Endodermal cell (in vitro differentiated cells): ENCODE measurements around the gene C10orf53. TPM values are rescaled to one million over a fixed set of nuclear protein-coding genes. Genes with fewer than 3 reads are reported as not detected.

Source experiments
- DNase-seq: peaks from one replicate; pipeline ENCODE4 v3.0.0-alpha.2; 2017
- H3K27ac ChIP-seq: 2 replicates; pipeline ENCODE4 v1.5.1; 2013; ENCODE audit warnings: mild to moderate bottlenecking, low read depth, low read length, moderate library complexity
- H3K27me3 ChIP-seq: 2 replicates; pipeline ENCODE4 v1.6.1; 2013; ENCODE audit warnings: mild to moderate bottlenecking, low read length, moderate library complexity; ENCODE audit not compliant: insufficient read depth, control insufficient read depth, poor library complexity, severe bottlenecking
- H3K36me3 ChIP-seq: 2 replicates; pipeline ENCODE4 v1.7.0; 2013; ENCODE audit warnings: mild to moderate bottlenecking, low read length, moderate library complexity; ENCODE audit not compliant: control insufficient read depth, insufficient read depth
- H3K4me1 ChIP-seq: one replicate; pipeline ENCODE4 v1.7.0; 2013; ENCODE audit warnings: low read length; ENCODE audit not compliant: control insufficient read depth, insufficient read depth
- H3K4me3 ChIP-seq: 2 replicates; pipeline ENCODE4 v1.5.1; 2013; ENCODE audit warnings: mild to moderate bottlenecking, low read length, moderate library complexity
- H3K9ac ChIP-seq: 2 replicates; pipeline ENCODE4 v1.6.1; 2013; ENCODE audit warnings: mild to moderate bottlenecking, low read length, moderate library complexity; ENCODE audit not compliant: poor library complexity, severe bottlenecking; ENCODE audit errors: extremely low read depth
- H3K9me3 ChIP-seq: 2 replicates; pipeline ENCODE4 v1.6.1; 2013; ENCODE audit warnings: mild to moderate bottlenecking, low read length, moderate library complexity; ENCODE audit not compliant: control insufficient read depth
- H3K27ac Mint-ChIP-seq: 2 replicates; pipeline ENCODE4 v1.8.0; 2020; ENCODE audit warnings: mixed read lengths
- H3K27me3 Mint-ChIP-seq: 2 replicates; pipeline ENCODE4 v1.8.0; 2021; ENCODE audit warnings: mild to moderate bottlenecking, mixed read lengths; ENCODE audit not compliant: insufficient read depth
- H3K36me3 Mint-ChIP-seq: 2 replicates; pipeline ENCODE4 v1.8.0; 2020; ENCODE audit warnings: low read depth, mixed read lengths
- H3K4me1 Mint-ChIP-seq: 2 replicates; pipeline ENCODE4 v1.8.0; 2020; ENCODE audit warnings: mixed read lengths
- H3K4me3 Mint-ChIP-seq: 2 replicates; pipeline ENCODE4 v1.8.0; 2020; ENCODE audit warnings: mild to moderate bottlenecking, moderate library complexity, mixed read lengths
- H3K9me3 Mint-ChIP-seq: 2 replicates; pipeline ENCODE4 v1.8.0; 2020; ENCODE audit warnings: mild to moderate bottlenecking, mixed read lengths
- WGBS, 2 experiments: methylation state at CpG; one replicate each; pipeline versions ENCODE4 v1.1.5 to v1.1.7; 2013; ENCODE audit warnings: missing lambda C conversion rate in 2 of 2, mixed read lengths in 1 of 2; ENCODE audit not compliant: insufficient coverage in 1 of 2, insufficient read length in 1 of 2; 5-methylcytosine and 5-hydroxymethylcytosine counted together
- long read RNA-seq, 4 experiments: library from polyadenylated mRNA in 2 of 4; library from RNA in 1 of 4; library from capped mRNA in 1 of 4; stranded (forward) in 3 of 4; unstranded in 1 of 4; transcript quantifications; one replicate each; pipeline ENCODE4 v2.0.0, GENCODE V29; 2020 to 2021; ENCODE audit warnings: inconsistent platforms in 1 of 4
- polyA plus RNA-seq, 2 experiments: library from polyadenylated mRNA; stranded (reverse); fragments of 50-300 nt; gene quantifications; one replicate each; pipeline ENCODE4 v1.2.3, GENCODE V29; 2013
- total RNA-seq, 2 donors: library from RNA; stranded (reverse); fragmentation: NEBNext Ultra II Directional in 1 of 2; extraction: Animal tissue kit (Norgen Biotek cat#: 25700) in 1 of 2; gene quantifications; 2 replicates in 1 of 2; 3 replicates in 1 of 2; pipeline ENCODE4 v1.2.1, GENCODE V29; 2021
- TF ChIP-seq, protein P1 (sequence below): fragments of 200-600 bp; sonication (generic); conservative IDR thresholded peaks from 2 replicates; pipeline ENCODE4 v1.5.0; 2021; ENCODE audit warnings: antibody characterized with exemption, mild to moderate bottlenecking

The C10orf53 gene, protein sequence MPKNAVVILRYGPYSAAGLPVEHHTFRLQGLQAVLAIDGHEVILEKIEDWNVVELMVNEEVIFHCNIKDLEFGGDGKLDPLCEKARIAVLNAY
- total RNA-seq, result not detected
- polyA plus RNA-seq (2013, experiment 1 of 2), result not detected
- not detected for polyA plus RNA-seq (2013, experiment 2 of 2)
- long read RNA-seq, experiment 1, result 0 reads
- long read RNA-seq, experiment 2, result 0 reads
- long read RNA-seq, experiment 3, result 0 reads
- long read RNA-seq, experiment 4, result 0 reads

DNA sequence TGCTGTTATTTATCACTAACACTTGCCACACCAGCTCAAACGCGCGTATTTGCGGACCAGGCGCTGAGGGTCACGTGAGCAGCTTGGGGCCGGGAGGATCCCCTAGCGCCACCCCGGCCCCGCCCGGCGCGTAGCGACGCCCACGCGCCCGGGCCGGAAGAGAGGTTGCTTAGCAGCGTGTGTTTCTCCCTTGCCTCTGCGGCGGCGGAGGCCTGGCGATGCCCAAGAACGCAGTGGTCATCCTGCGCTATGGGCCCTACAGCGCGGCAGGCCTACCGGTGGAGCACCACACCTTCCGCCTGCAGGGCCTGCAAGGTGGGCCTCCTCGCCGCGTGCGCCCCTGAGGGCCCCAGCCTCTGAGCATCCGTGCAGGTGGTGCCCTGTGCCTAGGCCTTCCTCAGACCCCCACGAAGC is at the start of gene C10orf53:
Gene C10orf53, plus strand, starts transcription at position 172 of the 414 bp plus-strand sequence. Its CDS starts 47 bp downstream, at position 219.
- peak; percentile 91 for DNase-seq
- Histone ChIP-seq H3K4me1 (no peaks in the 10 kb centered on the region), H3K27me3 (peaks cover 59% of the 10 kb centered on the region), H3K4me3 (peak within 1 kb of the TSS; percentile 71), H3K9me3 (no peaks in the 10 kb centered on the region), H3K9ac (no peak within 1 kb of the TSS), H3K27ac (no peak within 1 kb of the TSS), H3K36me3 (no peaks in the 10 kb centered on the region)
- 20 to 22% methylated on average over 3 to 36 of the region's 36 CpGs for WGBS, 2 experiments
- Mint-ChIP-seq H3K27ac (no peak within 1 kb of the TSS), H3K4me1 (peaks cover 5% of the 10 kb centered on the region), H3K36me3 (no peaks in the 10 kb centered on the region), H3K9me3 (peaks cover 3% of the 10 kb centered on the region), H3K27me3 (peaks cover 84% of the 10 kb centered on the region), H3K4me3 (peak within 1 kb of the TSS; percentile 57)
- TF ChIP-seq, protein P1, sequence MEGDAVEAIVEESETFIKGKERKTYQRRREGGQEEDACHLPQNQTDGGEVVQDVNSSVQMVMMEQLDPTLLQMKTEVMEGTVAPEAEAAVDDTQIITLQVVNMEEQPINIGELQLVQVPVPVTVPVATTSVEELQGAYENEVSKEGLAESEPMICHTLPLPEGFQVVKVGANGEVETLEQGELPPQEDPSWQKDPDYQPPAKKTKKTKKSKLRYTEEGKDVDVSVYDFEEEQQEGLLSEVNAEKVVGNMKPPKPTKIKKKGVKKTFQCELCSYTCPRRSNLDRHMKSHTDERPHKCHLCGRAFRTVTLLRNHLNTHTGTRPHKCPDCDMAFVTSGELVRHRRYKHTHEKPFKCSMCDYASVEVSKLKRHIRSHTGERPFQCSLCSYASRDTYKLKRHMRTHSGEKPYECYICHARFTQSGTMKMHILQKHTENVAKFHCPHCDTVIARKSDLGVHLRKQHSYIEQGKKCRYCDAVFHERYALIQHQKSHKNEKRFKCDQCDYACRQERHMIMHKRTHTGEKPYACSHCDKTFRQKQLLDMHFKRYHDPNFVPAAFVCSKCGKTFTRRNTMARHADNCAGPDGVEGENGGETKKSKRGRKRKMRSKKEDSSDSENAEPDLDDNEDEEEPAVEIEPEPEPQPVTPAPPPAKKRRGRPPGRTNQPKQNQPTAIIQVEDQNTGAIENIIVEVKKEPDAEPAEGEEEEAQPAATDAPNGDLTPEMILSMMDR, result no peak

DNA sequence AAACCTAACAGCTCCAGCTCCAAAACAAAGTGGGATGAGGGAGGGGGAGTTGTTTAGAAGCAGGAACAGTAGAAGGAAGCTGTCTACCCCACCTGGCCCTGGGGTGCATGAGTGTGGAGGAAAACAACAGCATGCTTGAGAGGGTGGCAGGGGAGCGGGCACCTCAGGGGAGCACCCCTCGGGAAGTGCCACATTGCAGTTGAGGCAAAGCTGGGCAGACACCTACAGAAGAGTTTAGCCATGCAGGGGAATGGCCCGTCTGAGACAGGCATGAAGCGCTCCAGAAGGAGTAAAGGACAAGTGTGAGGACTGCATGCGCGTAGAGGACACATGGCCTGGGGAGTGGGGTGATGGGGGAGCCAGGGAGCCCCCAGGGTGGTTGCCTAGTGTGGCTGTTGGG is 47.5 kb upstream of the C10orf53 start:
- no peak overlapping the region for H3K9ac ChIP-seq
- no peaks in the 10 kb centered on the region for H3K36me3 ChIP-seq
- TF ChIP-seq, protein P1, result no peak
- 86 to 91% methylated on average over 6 of the region's 6 CpGs for WGBS, 2 experiments
- H3K27me3 ChIP-seq, result peaks cover 6% of the 10 kb centered on the region
- no peaks in the 10 kb centered on the region for H3K4me1 ChIP-seq
- no peak for DNase-seq
- H3K36me3 Mint-ChIP-seq, result no peaks in the 10 kb centered on the region
- peaks cover 31% of the 10 kb centered on the region for H3K27me3 Mint-ChIP-seq
- H3K9me3 ChIP-seq, result no peaks in the 10 kb centered on the region
- no peak overlapping the region for H3K4me3 Mint-ChIP-seq
- H3K4me1 Mint-ChIP-seq, result no peaks in the 10 kb centered on the region
- no peak overlapping the region for H3K27ac ChIP-seq
- H3K9me3 Mint-ChIP-seq, result no peaks in the 10 kb centered on the region
- no peak overlapping the region for H3K27ac Mint-ChIP-seq
- no peak overlapping the region for H3K4me3 ChIP-seq

DNA sequence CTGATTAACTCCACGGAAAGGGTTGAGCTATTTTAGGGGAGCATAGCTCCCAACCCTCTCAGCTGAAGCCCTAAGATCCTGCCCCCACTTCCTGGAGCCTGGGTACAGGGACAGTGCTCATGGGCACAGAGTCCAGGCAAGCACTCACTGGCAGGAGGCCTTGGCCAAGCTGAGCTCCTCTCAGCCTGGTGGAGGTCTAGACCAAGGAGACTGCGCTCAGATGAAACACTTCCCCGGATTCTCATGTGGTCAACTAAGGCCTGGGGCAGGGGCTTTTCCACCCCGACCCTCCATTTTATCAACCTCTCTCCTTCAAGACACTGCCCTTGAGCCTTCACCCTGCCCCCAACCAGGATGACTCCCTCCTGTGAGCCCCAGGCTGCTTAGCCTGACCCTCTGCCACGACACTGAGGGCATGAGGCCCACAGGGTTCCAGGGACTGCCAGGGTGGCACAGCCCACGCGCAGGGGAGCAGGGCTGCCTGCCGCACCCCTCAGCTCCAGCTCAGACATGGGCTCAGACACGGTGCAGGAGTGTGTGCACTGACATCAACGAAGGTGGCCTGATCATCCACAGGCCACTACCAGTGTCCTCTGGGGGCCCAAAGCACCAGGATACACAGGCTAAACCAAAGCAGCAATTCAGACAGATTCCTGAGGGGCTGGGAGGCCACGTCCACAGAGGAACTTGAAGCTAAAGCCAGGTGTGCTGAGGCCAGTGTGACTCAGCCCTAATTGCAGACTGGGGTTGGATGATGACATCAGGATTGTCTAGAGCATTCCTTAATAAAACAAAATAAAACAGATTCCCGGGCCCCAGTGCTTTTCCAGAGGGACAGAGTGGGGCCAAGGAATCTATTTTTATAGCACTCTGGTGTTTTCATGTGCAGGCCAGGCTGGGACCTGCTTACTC is 46.8 kb upstream of the C10orf53 start:
- TF ChIP-seq, protein P1, result no peak
- WGBS, 2 experiments, result 68 to 75% methylated on average over 7 to 12 of the region's 12 CpGs
- no peaks in the 10 kb centered on the region for H3K4me1 Mint-ChIP-seq

More for the DNA sequence above, 46.8 kb upstream of the C10orf53 start:
- Histone ChIP-seq H3K27ac (no peak overlapping the region), H3K4me3 (no peak overlapping the region), H3K27me3 (peaks cover 10% of the 10 kb centered on the region), H3K4me1 (no peaks in the 10 kb centered on the region), H3K9ac (no peak overlapping the region), H3K36me3 (no peaks in the 10 kb centered on the region), H3K9me3 (no peaks in the 10 kb centered on the region)
- Mint-ChIP-seq H3K36me3 (no peaks in the 10 kb centered on the region), H3K4me3 (no peak overlapping the region), H3K27me3 (peaks cover 33% of the 10 kb centered on the region), H3K9me3 (no peaks in the 10 kb centered on the region), H3K27ac (no peak overlapping the region)
- no peak for DNase-seq
